GM21737 (cell line): Measurements from ENCODE around the gene MARCOL.

Experiments used
- ATAC-seq: cut with Tn5 transposase; IDR thresholded peaks from one replicate; pipeline ENCODE4 v1.9.1; 2021; ENCODE audit warnings: mild to moderate bottlenecking, moderate library complexity; ENCODE audit not compliant: unreplicated experiment

Gene MARCOL, protein sequence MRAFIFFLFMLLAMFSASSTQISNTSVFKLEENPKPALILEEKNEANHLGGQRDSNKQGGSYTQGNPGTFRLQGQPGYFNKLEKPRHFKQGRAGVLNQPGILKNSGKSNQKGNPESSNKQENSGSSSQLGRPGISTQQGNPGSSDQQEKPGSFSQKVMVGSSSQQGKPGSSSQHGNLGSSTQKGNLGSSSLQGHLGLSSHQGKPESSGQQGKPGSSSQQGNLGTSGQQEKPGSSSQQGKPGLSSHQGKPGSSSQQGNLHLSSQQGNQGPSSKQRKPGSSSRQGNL

DNA sequence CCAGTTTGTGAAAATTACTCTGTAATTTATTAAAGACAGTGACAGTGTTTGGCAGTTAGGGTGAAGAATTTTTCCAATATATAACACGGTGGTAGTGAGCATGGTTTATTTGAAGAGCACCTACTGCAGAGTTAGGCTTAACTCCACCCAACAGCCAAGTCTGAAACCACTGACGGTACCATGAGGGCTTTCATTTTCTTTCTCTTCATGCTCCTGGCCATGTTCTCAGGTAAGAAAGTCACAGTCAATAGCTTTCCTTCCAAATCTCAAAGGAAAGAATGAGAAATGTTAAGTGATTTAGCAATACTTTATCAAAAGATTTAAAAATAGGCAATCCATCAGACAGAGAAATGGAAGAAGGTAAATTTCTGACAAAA lies at the start of gene MARCOL:
TSS of gene MARCOL (plus strand) at position 108 of the 377 bp plus-strand sequence. CDS start at position 181, 73 bp downstream.
- no peak for ATAC-seq

DNA sequence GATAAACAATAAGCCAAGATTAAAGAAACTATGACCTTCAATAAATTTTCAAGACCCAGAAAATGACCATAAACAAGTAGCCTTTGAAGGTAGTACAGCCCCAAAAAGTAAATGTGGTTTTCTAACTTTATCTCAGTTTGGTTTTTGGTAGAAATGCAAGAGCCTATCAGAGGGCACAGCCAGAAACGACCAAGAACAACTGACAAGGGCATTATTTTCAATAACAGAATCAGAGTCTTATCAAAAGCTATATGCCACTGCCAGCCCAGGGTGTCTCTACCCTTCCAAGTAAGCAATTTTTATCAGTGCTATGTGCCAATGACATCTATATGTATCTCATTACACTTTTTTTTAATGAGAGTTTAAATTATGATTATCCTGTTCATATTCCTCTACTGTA lies 47.3 kb upstream of the MARCOL start:
- ATAC-seq: no peak

DNA sequence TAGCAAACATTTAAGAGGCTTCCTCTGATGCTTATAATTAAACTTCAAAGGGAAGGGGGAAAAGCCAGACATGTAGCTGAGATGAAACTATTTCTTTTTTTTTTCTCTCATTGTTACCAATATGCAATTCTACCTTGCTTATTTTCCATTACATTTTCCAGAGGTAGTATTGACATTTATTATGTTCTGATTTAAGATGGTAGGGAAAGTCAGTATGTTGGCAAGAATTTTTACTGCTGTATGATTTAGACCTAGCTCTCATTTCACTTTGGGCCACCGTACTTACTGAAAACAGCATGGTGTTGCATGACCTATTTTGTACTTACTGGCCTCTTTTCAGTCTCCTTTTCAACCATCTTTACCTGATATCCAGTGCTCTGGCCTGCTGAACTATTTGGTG lies 45.1 kb upstream of the MARCOL start:
- no peak for ATAC-seq

DNA sequence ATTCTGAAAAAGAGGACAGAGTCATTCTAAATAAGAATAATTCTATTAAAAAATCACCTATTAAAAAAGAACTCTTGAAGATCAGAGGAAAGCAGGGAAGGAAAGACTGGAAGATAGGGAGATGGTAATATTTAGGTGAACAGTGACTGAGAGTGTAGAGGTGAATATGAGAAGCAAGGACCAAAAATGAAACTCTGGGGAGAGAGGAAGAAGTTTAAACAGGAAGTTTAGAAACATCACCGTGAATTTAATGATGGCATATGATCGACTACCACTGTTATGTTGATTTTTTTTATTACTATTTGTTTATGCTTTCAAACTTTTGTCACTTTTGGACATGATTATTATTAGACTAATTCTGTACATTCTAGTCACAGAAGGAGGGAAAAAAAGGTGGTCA lies 37.2 kb upstream of the MARCOL start:
- no peak for ATAC-seq

DNA sequence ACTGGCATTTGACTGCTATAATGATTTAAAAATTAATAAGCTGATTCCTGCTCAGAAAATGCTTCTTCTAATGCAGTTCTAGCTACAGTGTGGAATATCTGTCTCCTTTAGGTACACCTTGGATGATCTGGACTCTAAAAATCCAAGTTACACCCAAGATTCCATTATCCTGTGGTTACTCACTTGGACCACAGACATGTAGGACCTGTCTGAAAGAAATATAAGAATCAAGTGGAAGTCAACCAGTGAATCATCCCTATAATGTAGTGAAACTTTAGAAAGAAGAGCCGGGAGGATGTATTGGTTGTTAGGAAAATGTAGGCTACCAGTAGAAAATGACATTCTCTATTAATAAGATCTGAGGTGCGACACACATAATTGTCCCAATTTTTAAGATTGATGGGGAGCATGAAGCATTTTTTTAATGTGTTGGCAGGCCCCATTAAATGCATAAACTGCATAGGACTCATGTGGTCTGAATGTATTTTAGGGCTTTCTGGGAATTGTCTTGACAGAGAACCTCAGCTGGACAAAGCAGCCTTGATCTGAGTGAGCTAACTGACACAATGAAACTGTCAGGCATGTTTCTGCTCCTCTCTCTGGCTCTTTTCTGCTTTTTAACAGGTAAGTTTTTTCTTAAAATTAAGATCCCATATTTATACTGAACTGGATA lies 35.7 kb upstream of the MARCOL start, which contains the start of gene SPINK6:
TSS of gene SPINK6 (plus strand) at position 512 of the 673 bp plus-strand sequence. CDS start at position 567, 55 bp downstream.
- no peak for ATAC-seq

DNA sequence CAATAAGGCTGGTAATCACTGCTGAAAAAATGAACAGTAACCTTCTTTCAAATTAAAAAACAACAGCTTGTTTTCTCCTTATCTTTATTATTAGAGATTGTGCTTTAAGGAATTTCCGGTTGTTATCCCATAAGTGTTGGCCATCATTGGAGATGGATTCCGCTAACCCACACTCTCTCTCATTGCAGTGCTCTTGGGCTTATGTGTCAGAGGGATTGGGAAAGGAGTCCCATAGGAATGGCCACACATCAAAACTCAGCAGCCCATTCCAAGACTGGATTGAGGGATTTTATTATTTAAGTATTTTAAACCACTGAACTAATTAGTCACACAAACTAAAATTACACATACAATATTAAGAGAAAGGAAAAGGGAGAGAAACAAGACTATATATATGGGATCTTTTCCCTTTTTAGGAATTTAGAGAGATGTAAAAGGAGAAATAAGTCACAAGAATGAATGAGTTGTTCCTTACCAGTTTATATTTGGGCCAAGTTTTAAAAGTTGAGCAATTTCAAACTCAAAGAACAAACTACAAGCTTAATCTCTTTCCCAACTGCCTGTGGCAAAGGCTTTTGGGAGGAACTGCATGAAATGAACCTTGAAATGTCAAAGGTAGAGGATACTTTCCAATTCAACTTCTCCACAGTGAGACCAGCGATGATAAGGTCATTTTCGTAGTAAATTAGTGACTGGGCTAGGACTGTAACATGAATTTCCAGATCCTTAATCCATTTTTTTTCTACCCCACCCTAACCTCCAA lies 33.1 kb upstream of the MARCOL start:
- no peak for ATAC-seq

DNA sequence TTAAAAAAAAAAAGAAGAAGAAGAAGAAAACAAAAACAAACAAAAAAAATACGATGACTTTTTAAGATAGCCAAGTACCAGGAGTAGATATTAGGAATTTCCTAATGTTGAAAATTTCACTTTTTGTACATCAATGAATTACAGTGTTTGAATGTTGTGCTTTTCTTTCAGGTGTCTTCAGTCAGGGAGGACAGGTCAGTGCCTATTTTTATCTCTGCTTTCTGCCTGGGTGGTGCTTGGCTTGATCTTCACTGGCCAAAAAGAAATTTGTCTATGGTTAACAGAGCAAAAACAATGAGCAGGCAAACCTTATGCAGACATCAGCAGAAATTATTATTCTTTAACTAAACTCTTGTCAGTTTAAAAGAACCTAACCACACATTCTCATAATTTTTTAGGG lies 32.5 kb upstream of the MARCOL start:
- no peak for ATAC-seq

DNA sequence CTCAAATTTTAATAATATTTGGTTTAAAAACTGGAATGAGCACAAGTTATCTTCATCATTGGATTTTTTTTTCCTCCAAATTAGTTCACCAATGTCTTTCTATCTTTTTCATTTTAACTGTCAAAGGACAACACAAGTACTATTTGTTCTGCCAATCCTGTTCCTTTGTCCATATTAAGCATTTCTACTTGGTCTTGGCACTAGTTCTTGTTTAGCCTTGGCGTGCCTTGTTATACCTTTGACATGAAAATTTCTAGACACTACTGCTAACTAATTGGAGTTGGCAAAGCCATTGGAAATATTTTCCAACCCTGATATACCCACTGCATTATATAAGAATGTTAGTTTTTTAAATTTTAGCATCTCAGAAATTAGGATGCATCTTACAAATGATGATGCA lies 31.7 kb upstream of the MARCOL start:
- ATAC-seq: no peak

DNA sequence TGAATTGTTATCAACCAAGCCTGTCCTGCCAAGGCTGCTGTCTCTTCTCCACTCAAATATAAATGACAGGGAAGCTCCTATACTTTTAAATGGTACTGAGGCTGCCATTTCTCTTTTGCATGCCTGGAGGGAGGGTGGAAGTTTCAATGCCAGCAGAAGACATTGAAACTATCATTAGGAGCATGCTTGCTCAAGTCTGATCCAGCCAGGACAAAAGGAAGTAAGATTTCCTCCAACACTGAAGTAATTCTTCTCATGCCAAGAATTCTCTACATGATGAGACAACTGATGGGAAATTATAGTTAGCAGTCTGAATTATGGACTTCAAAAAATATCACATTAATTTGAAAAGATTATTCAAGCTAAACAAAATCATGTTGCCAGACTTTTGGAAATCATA lies 30.1 kb upstream of the MARCOL start:
- no peak for ATAC-seq

DNA sequence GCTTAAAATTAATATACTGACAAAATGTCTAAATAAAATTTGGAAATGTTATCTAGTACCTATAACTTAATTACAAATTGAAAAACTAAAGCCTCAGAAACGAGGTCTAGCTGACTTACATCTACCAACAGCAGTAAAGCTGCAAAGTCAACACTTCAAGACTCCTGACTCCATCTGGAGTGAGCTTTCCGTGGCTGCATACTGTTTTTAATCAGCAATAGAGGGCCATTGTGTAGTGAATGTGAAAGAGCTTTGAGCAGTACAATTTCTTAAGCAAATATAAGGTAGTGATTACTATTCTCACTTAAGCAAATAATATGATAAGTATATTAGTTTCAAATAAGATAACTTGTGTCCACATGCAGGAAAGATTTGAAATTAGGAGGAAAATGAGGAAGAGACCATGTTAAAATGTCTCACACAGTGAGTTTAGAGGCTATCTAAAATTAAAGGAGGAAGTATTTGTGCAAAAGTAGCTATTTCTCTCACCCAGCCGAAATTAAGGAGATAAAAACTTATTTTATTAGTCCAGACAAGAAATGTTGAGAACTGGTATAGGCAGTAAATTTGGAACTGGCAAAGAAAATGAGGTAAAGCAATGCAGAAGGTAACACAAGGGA lies 29.1 kb upstream of the MARCOL start:
- ATAC-seq: no peak

DNA sequence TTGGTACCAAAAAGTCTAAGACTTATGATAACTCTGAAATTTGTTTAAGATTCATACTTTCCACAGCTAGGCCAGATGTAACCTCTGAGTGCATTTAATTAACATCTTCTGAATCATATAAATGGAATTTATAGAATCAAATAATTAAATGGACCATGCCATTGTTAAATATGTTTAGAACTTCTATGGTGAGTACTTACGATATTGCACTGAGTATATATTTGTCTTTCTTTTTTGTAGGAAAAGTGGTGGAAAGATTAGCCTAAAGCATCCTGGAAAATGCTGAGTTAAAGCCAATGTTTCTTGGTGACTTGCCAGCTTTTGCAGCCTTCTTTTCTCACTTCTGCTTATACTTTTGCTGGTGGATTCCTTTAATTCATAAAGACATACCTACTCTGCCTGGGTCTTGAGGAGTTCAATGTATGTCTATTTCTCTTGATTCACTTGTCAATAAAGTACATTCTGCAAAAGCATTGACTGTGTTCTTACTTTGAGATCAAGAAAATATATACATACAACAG lies 23.6 kb upstream of the MARCOL start:
- ATAC-seq: no peak

DNA sequence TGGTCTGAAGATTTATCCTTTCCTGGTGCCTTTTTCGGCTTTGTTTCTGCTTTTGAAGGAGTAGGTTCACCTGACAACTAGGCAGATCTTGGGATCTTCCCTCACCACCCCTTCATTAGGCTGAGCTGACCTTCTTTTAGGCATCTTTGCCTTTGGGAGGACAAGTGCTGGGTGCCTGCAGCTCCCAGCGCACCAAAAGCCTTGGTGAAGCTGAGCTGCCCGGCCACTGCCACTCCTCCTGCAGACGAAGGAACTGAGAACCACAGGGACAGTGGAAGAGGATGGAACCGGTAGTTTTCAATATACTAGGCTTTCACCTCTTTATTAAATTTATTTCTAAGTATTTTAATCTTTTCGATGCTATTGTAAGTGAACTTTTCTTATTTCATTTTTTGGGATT lies 16.8 kb upstream of the MARCOL start:
- ATAC-seq: no peak

DNA sequence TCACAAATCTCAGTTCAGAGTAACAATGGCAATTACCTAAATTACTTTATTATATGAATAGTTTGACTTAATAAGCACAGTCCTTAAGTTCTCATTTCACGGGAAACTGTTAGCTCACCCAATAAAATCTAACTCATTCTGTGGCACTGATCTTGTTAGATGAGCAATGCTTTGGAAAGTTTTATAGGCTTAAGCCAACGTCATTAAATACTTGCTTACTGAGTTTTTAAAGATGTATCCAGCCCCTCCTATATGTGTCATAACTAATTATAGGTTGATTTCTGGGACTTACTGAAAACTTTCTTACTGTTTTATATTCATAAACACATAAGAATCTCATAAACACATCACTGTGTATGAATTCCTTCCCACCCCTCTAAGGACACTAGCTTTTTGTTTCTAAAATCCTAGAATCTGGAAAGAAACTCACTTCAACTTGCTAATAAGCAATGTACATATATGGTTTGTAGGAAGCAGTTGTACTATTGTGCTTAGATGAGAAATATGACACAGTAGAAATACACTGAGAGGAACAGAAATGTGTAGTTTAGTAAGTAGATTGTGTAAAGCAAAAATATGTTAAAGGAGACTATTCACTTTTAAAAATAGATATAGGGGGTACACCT lies 14.1 kb upstream of the MARCOL start:
- no peak for ATAC-seq

DNA sequence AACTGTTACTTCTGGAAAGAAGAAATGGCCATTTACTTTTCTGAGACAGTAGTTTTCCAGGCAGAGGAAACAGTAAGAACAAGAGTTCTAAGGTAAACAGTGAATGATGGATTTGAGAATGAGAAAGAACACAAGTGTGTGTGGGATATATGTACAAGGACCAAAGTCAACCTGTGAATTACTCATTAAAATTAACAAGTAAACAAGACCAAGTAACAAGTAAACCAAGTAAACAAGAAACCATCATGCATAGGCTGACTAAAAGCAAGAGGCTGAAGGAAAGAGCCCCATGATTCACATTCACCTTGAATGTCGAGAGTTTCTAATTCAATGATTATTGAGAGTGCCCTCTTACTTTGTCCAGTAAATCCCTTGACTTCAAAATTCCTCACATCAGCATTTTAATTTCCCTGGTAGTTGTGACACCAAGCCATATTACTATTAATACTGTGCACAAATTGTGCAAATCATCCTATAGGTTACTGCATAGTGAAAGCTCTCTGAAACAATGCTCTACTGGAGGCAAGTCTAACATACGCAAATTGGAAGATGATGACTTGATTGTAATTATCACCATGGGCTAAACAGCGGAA lies 9.8 kb upstream of the MARCOL start:
- no peak for ATAC-seq

DNA sequence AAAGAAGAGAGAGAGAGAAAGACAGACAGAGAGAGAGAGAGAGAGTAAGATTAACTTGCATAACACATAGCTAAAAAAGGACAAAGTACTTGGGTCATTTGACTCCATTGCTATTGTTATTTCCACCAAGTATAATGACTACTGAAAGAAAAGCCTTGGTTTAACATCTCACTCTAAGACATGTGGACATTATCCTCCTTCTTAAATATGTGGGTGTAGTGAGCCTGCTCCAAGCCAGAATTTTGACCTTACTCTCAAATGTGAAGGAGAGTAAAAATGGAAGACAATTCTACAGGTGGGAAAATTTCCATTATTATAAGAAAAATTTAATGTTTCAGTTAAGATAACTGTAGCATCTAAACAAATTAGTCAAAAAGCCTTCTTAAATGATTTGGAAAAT lies 8.5 kb upstream of the MARCOL start:
- ATAC-seq: no peak

DNA sequence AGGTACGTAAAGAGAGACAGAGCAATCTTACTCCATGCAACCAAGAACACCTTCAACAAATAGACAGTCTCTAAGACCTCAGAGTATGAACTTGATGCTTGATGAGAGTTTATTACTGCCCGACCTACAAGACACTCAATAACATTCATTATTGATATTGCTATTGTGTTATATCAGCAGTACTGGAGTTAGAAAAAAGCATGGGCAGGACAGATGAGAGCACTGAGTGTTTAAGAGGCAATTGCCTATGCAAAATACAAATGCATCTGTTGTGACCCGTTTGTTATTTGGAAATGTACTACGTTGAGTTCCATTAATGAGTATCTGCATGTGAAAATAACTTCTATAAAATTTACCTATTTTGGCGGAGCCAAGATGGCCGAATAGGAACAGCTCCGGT lies 8.1 kb upstream of the MARCOL start:
- no peak for ATAC-seq

DNA sequence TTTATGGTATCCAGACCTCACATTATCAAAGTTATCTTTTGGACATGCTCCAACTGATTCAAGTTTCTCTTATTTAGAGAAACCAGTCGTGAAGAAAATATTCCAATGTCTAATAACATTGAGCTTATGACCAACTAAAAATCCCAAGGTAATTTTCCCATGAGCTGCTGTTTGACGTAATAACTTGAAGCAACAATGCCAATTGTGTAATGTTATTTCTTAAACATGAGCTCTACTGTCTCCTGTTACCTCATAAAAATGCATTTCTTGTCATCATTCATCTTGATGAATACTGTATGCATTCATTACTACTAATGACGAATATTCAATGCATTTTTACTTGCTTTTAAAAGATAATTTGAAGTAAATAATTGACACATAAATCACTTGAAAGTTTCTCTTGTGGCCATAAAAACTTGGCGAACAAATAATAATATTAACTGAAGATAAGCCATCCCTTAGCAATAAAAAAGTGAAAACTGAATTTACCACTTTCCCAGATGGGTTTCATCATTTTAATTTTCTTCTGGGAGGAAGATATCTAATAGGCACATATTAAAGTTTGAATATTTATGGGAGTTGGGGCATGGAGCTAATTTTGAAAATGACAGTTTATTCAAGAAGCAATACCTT lies 424 bp upstream of the MARCOL start:
- ATAC-seq: no peak

DNA sequence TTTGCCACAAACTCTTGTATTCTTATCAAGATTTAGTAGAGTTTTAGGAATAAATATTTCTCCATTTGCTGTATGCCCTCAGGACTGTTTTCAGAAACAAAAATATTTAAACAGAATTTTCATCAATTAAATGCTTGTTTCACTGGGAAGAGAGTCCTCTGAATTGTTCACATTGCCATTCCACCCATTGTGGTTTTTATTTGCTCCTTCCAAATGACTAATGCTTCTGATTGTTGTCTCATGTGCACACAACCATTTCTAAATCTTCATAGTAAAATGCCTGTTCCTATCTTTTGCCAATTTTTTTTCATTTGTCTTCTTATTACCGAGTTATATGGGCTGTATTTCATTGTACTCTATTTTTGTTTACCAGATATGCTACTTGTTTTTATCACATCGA lies 10.6 kb downstream of the MARCOL start:
- ATAC-seq: no peak

DNA sequence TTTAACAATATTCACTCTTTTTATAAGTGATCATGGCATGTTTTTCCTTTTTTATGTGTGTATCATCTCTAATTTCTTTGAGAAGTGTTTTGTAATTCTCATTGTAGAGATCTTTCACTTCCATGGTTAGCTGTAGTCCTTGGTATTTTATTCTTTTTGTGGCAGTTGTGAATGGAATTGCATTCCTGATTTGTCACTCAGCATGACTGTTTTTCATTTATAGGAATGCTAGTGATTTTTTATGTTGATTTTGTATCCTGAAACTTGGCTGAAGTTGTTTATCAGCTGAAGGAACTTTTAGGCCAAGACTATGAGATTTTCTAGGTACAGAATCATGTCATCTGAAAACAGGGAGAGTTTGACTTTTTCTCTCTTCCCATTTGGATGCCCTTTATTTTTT lies 17.1 kb downstream of the MARCOL start:
- no peak for ATAC-seq

DNA sequence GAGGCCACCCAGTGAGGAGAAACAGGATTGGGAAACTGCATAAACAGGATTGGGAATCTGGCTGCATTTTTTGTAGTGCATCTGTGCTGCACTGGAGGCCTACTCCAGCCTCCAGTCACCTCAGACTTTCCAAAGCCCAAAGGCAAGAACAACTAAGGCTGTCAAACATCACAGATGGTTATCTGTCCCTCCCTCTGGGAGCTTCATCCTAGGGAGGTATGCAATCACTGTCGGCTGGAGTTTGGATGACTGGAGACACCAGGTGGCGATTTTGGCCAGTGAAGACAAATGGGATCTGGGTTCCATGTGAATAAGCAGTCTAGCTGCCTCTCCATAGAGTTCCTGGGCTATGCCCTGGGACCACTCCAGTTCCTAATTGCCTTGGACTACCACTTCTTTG lies 21.0 kb downstream of the MARCOL start:
- no peak for ATAC-seq
